Bronchial epithelial cell (primary cell): ENCODE measurements around the gene ELF2. TPM values are rescaled to one million over a fixed set of nuclear protein-coding genes. Genes with fewer than 3 reads are reported as not detected.
A peak's percentile ranks its signal among the peaks of the same experiment; 100 is the strongest.
"Not testable (repeated sequence)": the region's sequence is repeated elsewhere in the genome, so short reads cannot be mapped to it uniquely, and the experiment has no call there.

ENCODE experiments used
- DNase-seq: peaks from one replicate; pipeline ENCODE4 v3.0.0-alpha.2; 2010; ENCODE audit warnings: low read depth
- FAIRE-seq: peaks from 2 replicates; lab custom pipeline; 2011; peaks lifted over from hg19 to GRCh38; lab: Jason Lieb, UNC
- H3K27me3 ChIP-seq: 2 replicates; pipeline ENCODE4 v1.5.1; 2011; ENCODE audit warnings: low read length; ENCODE audit not compliant: control insufficient read depth, insufficient read depth
- H3K36me3 ChIP-seq: 2 replicates; pipeline ENCODE4 v1.5.1; 2011; ENCODE audit warnings: low read length; ENCODE audit not compliant: control insufficient read depth, insufficient read depth
- H3K4me3 ChIP-seq: 2 replicates; pipeline ENCODE4 v1.5.1; 2011; ENCODE audit warnings: mild to moderate bottlenecking, low read depth, low read length, control low read depth
- total RNA-seq: library from RNA; depleted of rRNA; stranded (reverse); fragments of >200 nt; gene quantifications from 2 replicates; pipeline ENCODE4 v1.2.1, GENCODE V29; 2014
- TF ChIP-seq, protein P1 (sequence below): IDR thresholded peaks from 2 replicates; pipeline ENCODE4 v1.5.1; 2011; ENCODE audit warnings: mild to moderate bottlenecking, moderate library complexity, low read length, control low read depth, inconsistent platforms; ENCODE audit not compliant: insufficient read depth, severe bottlenecking

ELF2 gene
- total RNA-seq, 1 donor from 2014 or later: 29.2 TPM

DNA sequence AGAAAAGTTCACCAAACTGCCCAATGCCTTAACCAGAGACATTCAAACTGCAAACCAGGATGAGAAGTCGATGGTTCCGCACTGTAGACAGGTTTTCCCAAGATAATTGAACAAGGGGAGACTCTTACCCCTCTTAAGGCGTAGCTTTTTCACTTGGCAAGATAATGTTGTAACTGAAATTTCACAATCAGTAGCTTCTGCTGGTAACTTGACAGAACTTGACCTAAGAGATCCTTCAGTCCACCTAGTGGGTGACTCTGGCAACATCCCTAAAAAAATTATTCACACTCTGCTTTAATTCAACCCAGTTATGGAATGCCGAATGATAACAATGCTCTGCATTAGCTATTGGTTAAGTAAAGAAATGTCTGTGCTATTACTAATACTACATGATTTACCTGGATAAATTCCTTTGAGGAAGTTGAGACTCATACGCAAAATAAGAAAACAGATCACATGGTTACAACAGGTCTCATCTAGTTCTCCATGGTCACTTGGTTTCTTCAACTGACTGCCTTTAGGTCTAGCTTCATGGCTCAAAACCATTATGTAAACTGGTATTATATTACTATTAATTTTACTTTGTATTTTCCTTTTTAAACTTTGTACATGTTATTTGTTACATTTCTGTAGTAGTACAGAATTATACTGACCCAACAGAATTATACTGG lies 9.1 kb downstream of the ELF2 start:
- no peak overlapping the region for H3K4me3 ChIP-seq
- FAIRE-seq (peak; percentile 73), DNase-seq (peak; percentile 100)
- H3K36me3 ChIP-seq: no peaks in the 10 kb centered on the region
- H3K27me3 ChIP-seq: no peaks in the 10 kb centered on the region
- TF ChIP-seq, protein P1, sequence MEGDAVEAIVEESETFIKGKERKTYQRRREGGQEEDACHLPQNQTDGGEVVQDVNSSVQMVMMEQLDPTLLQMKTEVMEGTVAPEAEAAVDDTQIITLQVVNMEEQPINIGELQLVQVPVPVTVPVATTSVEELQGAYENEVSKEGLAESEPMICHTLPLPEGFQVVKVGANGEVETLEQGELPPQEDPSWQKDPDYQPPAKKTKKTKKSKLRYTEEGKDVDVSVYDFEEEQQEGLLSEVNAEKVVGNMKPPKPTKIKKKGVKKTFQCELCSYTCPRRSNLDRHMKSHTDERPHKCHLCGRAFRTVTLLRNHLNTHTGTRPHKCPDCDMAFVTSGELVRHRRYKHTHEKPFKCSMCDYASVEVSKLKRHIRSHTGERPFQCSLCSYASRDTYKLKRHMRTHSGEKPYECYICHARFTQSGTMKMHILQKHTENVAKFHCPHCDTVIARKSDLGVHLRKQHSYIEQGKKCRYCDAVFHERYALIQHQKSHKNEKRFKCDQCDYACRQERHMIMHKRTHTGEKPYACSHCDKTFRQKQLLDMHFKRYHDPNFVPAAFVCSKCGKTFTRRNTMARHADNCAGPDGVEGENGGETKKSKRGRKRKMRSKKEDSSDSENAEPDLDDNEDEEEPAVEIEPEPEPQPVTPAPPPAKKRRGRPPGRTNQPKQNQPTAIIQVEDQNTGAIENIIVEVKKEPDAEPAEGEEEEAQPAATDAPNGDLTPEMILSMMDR: peak; percentile 58

DNA sequence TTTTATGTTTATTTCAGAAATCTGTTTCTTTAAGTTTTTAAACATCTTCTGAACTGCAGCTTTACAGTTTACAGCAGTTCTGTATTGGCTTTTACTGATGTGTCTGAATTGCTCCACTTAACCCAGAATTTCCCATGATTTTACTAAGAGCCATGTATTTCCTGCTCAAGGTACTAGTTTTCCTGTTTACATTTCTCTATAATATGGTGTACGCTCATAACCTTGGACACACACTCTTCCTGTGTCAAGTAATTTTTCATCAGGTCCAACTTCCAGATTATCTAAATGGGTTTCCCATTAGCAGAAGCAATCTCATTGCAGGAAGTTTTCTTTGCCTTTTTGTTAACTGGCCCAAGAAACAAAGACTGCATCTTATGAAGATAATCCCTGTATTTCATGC lies 12.3 kb downstream of the ELF2 start:
- TF ChIP-seq, protein P1: no peak
- FAIRE-seq: no peak

GRCh38 chr4:139163806-139164206 lies 13.2 kb downstream of the ELF2 start:
- TF ChIP-seq, protein P1: no peak
- no peak for FAIRE-seq

More for the DNA sequence above, 12.3 kb downstream of the ELF2 start:
- no peak overlapping the region for H3K4me3 ChIP-seq
- DNase-seq: no peak
- H3K36me3 ChIP-seq: no peaks in the 10 kb centered on the region
- no peaks in the 10 kb centered on the region for H3K27me3 ChIP-seq

GRCh38 chr4:139157977-139158376 lies 19.0 kb downstream of the ELF2 start:
- not testable (repeated sequence) for H3K4me3 ChIP-seq, DNase-seq, FAIRE-seq, H3K36me3 ChIP-seq, H3K27me3 ChIP-seq

More at GRCh38 chr4:139163806-139164206, 13.2 kb downstream of the ELF2 start:
- Histone ChIP-seq H3K27me3 (no peaks in the 10 kb centered on the region), H3K4me3 (no peak overlapping the region), H3K36me3 (no peaks in the 10 kb centered on the region)
- no peak for DNase-seq

- H3K36me3 ChIP-seq: no peaks in the 10 kb centered on the region
- TF ChIP-seq, protein P1: no peak
- no peak overlapping the region for H3K4me3 ChIP-seq
- FAIRE-seq: no peak
- no peaks in the 10 kb centered on the region for H3K27me3 ChIP-seq
- no peak for DNase-seq
These were observed 22.0 kb downstream of the ELF2 start for GRCh38 chr4:139154952-139155557.

DNA sequence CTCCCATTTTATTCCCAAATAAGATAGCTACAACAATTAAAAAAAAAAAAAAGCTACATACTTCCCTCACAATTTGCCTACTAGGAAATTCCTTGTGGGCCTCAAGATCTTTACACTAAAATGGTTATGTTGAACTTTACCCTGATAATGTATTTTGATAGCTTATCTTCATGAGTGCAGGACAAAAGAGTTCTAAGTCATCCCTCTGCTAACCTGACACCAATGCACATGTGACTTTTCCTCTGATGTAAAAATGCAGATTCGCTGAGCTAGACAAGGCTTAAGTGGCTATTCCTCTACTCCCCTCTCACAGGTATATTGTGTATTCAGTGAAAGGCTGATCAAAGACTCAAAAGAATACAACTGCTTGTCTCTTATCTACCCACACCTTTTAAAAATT lies 22.5 kb downstream of the ELF2 start:
- DNase-seq (no peak), FAIRE-seq (no peak)
- no peaks in the 10 kb centered on the region for H3K27me3 ChIP-seq
- H3K36me3 ChIP-seq: no peaks in the 10 kb centered on the region
- H3K4me3 ChIP-seq: no peak overlapping the region
- TF ChIP-seq, protein P1: no peak
